Measurements from ENCODE around the gene AMBN.

DNA sequence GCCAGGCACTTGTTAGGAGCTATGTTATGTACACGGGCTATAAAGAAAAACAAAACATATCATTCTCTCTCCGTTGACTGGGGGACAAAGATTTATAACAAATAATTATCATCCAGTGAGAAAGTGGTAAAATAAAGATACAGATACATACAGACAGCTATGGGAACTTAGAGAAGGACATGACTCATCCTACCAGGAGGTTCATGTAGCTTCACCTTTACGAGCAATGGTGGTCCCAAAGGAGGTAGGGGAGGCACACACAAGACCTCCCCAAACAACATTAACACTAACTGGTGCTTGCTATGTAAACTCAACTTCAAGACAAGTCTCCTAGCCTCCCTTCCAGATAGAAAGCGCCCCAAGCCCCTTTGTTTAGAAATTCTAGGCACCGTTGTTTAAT lies 8.9 kb downstream of the AMBN start:
- TF ChIP-seq MAX (IDR thresholded peaks at IDR 0.05) (no peak), EP300 (IDR thresholded peaks at IDR 0.05; ENCODE audit: borderline replicate concordance) (no peak), TCF12 (IDR thresholded peaks at IDR 0.05; ENCODE audit: low read depth) (no peak), CREB1 (IDR thresholded peaks at IDR 0.05; ENCODE audit: low read depth) (no peak), RAD21 (IDR thresholded peaks at IDR 0.05; ENCODE audit: low read depth) (no peak), FOXM1 (IDR thresholded peaks at IDR 0.05; ENCODE audit: borderline replicate concordance, low read depth) (no peak)

Measured in Ishikawa (cell line).